Gastroesophageal sphincter (tissue), 3 donors: ENCODE measurements around the gene YY1.

ENCODE experiments used
- CTCF ChIP-seq, 4 experiments: fragments of 200-600 bp in 2 of 4; fragments of 450-650 bp in 2 of 4; sonication (generic) in 1 of 4; IDR thresholded peaks; one replicate each; pipeline ENCODE4 v1.5.1; 2017 to 2019; ENCODE audit warnings: antibody characterized with exemption in 4 of 4, mild to moderate bottlenecking in 2 of 4, moderate library complexity in 2 of 4
- EP300 ChIP-seq: sonication (generic); formaldehyde crosslinking; IDR thresholded peaks from one replicate; pipeline ENCODE4 v1.6.1; 2017; ENCODE audit warnings: antibody characterized with exemption, mild to moderate bottlenecking
- POLR2AphosphoS5 ChIP-seq: sonication (generic); formaldehyde crosslinking; IDR thresholded peaks from one replicate; pipeline ENCODE4 v1.6.1; 2017; ENCODE audit warnings: antibody characterized with exemption

GRCh38 chr14:100238419-100239210 is at the start of gene YY1:
- no peak for TF ChIP-seq CTCF (IDR thresholded peaks at IDR 0.05)
- peak; percentile 55 for TF ChIP-seq POLR2AphosphoS5
- no peak for TF ChIP-seq EP300
